Motor neuron (in vitro differentiated cells): Measurements from ENCODE around the gene RIPK1. TPM values are rescaled to one million over a fixed set of nuclear protein-coding genes. Genes with fewer than 3 reads are reported as not detected.

ENCODE experiments used
- ATAC-seq, 8 experiments: fragments of 200-7000 bp; cut with Tn5 transposase; replicated peaks in 6 of 8; 2 replicates each; pipeline ENCODE4 v1.8.0; 2021; ENCODE audit warnings: mild to moderate bottlenecking in 8 of 8, moderate library complexity in 8 of 8
- H3K27ac ChIP-seq, 2 donors: fragments of 250-450 bp; sonication (Bioruptor Pico); 2 replicates each; pipeline ENCODE4 v1.9.0; 2021; ENCODE audit warnings: antibody characterized with exemption in 2 of 2, mild to moderate bottlenecking in 2 of 2, moderate library complexity in 1 of 2
- H3K4me1 ChIP-seq, 2 donors: fragments of 250-450 bp; sonication (Bioruptor Pico); replicated peaks in 1 of 2; 2 replicates each; pipeline ENCODE4 v1.6.1; 2021; ENCODE audit warnings: antibody characterized with exemption in 2 of 2, mild to moderate bottlenecking in 2 of 2, moderate library complexity in 1 of 2
- H3K4me3 ChIP-seq, 5 donors: fragments of 250-450 bp; sonication (Bioruptor Pico); 2 replicates each; pipeline ENCODE4 v1.9.0; 2021; ENCODE audit warnings: antibody characterized with exemption in 5 of 5, mild to moderate bottlenecking in 5 of 5, moderate library complexity in 4 of 5
- WGBS, 10 experiments: fragments of 450-650 bp; shearing (Covaris generic); methylation state at CpG; one replicate each; pipeline ENCODE4 v1.0.0; 2022; 5-methylcytosine and 5-hydroxymethylcytosine counted together
- in situ Hi-C, 9 experiments: fragments of 400-800 bp; cut with MboI; loops; one replicate each; pipeline ENCODE4 v1.15.0; 2021; ENCODE audit warnings: low sequenced_read_pairs in 9 of 9, low pct_unique_long_range_greater_than_20kb in 2 of 9; ENCODE audit not compliant: unreplicated experiment in 9 of 9
- total RNA-seq, 8 experiments: library from RNA; unstranded; fragments of 300-600 nt; gene quantifications; 2 replicates each; pipeline versions ENCODE4 v1.2.3 to v1.2.4, GENCODE V29; 2022

The RIPK1 gene
- total RNA-seq, 8 experiments from 2014 or later = 2.3 to 17.9 (median 11.8) TPM

GRCh38 chr6:3164388-3164787, 96.1 kb downstream of the RIPK1 start:
- in situ Hi-C loops = no loop called here
- 80 to 100% (median 89%) methylated on average over 1 to 6 of the region's 6 CpGs; no CpG with 5 or more reads in 6 of the 10 experiments for WGBS, 10 experiments

More at GRCh38 chr6:3164388-3164787, 96.1 kb downstream of the RIPK1 start:
- H3K4me1 ChIP-seq = peaks cover 42 to 58% of the 10 kb centered on the region in 2 donors
- no peak overlapping the region for H3K27ac ChIP-seq
- H3K4me3 ChIP-seq = no peak overlapping the region
- no peak for ATAC-seq

Other genes starting within 250 kb of the RIPK1 start
- gene SERPINB1, start 226.6 kb upstream of the RIPK1 start, total RNA-seq = 10 to 100 TPM in 3 of 8 experiments, 1 to 10 TPM in 2, under 1 TPM in 3; 0.43 to 45.5 (median 1.8) TPM
- gene SERPINB9, start 165.2 kb upstream of the RIPK1 start, total RNA-seq = 10 to 100 TPM in 2 of 8 experiments, 1 to 10 TPM in 6; 3.4 to 24.5 (median 9.3) TPM
- gene SERPINB6, start 96.9 kb upstream of the RIPK1 start, total RNA-seq = 100 to 1,000 TPM in 3 of 8 experiments, 10 to 100 TPM in 4, 1 to 10 TPM in 1; 9.6 to 519 (median 53.6) TPM
- 10 to 100 TPM; 13.8 to 35.4 (median 21.6) TPM for gene NQO2, start 68.6 kb upstream of the RIPK1 start, total RNA-seq
- 10 to 100 TPM; 11.4 to 45.8 (median 19.6) TPM for gene BPHL, start 50.2 kb downstream of the RIPK1 start, total RNA-seq
- 100 to 1,000 TPM in 6 of 8 experiments, 10 to 100 TPM in 2; 27.4 to 674 (median 520) TPM for gene TUBB2A, start 89.0 kb downstream of the RIPK1 start, total RNA-seq
- 1,000 to 10,000 TPM in 4 of 8 experiments, 100 to 1,000 TPM in 1, 10 to 100 TPM in 3; 12.0 to 1,628 (median 1,082) TPM for gene TUBB2B, start 159.2 kb downstream of the RIPK1 start, total RNA-seq
- 10 to 100 TPM; 19.9 to 55.0 (median 30.1) TPM for gene PSMG4, start 190.5 kb downstream of the RIPK1 start, total RNA-seq